GM23338 (cell line): Measurements from ENCODE around the gene PAQR4. TPM values are rescaled to one million over a fixed set of nuclear protein-coding genes. Genes with fewer than 3 reads are reported as not detected.

ENCODE experiments used
- ATAC-seq: fragments of 200-7000 bp; cut with Tn5 transposase; 3 replicates; pipeline ENCODE4 v1.9.1; 2020
- DNase-seq: peaks from one replicate; pipeline ENCODE4 v3.0.0-alpha.2; 2015; ENCODE audit warnings: low spot score
- H2AFZ ChIP-seq: fragments of 200-600 bp; sonication (generic); 2 replicates; pipeline ENCODE4 v1.8.0; 2016; ENCODE audit warnings: antibody characterized with exemption, mild to moderate bottlenecking, moderate library complexity
- H3F3A ChIP-seq: fragments of 200-600 bp; sonication (generic); replicated peaks from 2 replicates; pipeline ENCODE4 v1.8.0; 2017; ENCODE audit warnings: antibody characterized with exemption, mixed run types, low read depth
- H3K27ac ChIP-seq: fragments of 200-600 bp; sonication (generic); 2 replicates; pipeline ENCODE4 v1.6.1; 2016; ENCODE audit warnings: low read depth
- H3K27me3 ChIP-seq: fragments of 200-600 bp; sonication (generic); 2 replicates; pipeline ENCODE4 v1.8.0; 2016; ENCODE audit warnings: mild to moderate bottlenecking, mixed run types, moderate library complexity; ENCODE audit not compliant: insufficient read depth
- H3K36me3 ChIP-seq: fragments of 200-600 bp; sonication (generic); 2 replicates; pipeline ENCODE4 v1.8.0; 2016; ENCODE audit warnings: mild to moderate bottlenecking; ENCODE audit not compliant: insufficient read depth
- H3K4me1 ChIP-seq: fragments of 200-600 bp; sonication (generic); 2 replicates; pipeline ENCODE4 v1.8.0; 2016; ENCODE audit warnings: mild to moderate bottlenecking, moderate library complexity; ENCODE audit not compliant: insufficient read depth
- H3K4me2 ChIP-seq: fragments of 200-600 bp; sonication (generic); 2 replicates; pipeline ENCODE4 v1.7.1; 2017; ENCODE audit warnings: mixed run types
- H3K4me3 ChIP-seq: fragments of 200-600 bp; sonication (generic); 2 replicates; pipeline ENCODE4 v1.6.1; 2016; ENCODE audit warnings: mixed run types
- H3K79me2 ChIP-seq: fragments of 200-600 bp; sonication (generic); replicated peaks from 2 replicates; pipeline ENCODE4 v1.8.0; 2017; ENCODE audit warnings: mild to moderate bottlenecking; ENCODE audit not compliant: insufficient read depth
- H3K9me2 ChIP-seq: fragments of 200-600 bp; sonication (generic); 2 replicates; pipeline ENCODE4 v1.8.0; 2017; ENCODE audit not compliant: insufficient read depth
- H4K20me1 ChIP-seq: fragments of 200-600 bp; sonication (generic); replicated peaks from 2 replicates; pipeline ENCODE4 v1.8.0; 2017; ENCODE audit warnings: mild to moderate bottlenecking; ENCODE audit not compliant: insufficient read depth
- H3K27ac Mint-ChIP-seq: 2 replicates; pipeline ENCODE4 v1.8.0; 2020; ENCODE audit warnings: inconsistent platforms, mild to moderate bottlenecking, moderate library complexity, mixed read lengths
- H3K27me3 Mint-ChIP-seq: 3 replicates; pipeline ENCODE4 v1.8.0; 2022; ENCODE audit warnings: low read depth, mild to moderate bottlenecking, moderate library complexity, mixed read lengths, inconsistent platforms; ENCODE audit not compliant: insufficient read depth, poor library complexity
- H3K36me3 Mint-ChIP-seq: 3 replicates; pipeline ENCODE4 v1.8.0; 2021; ENCODE audit warnings: low read depth, mild to moderate bottlenecking, inconsistent platforms, moderate library complexity, mixed read lengths
- H3K4me1 Mint-ChIP-seq: 3 replicates; pipeline ENCODE4 v1.8.0; 2020; ENCODE audit warnings: mild to moderate bottlenecking, inconsistent platforms, mixed read lengths
- H3K4me3 Mint-ChIP-seq: 3 replicates; pipeline ENCODE4 v1.8.0; 2021; ENCODE audit warnings: moderate library complexity, mild to moderate bottlenecking, inconsistent platforms, mixed read lengths
- H3K9me3 Mint-ChIP-seq: 3 replicates; pipeline ENCODE4 v1.8.0; 2020; ENCODE audit warnings: moderate library complexity, mild to moderate bottlenecking, inconsistent platforms, mixed read lengths
- EZH2phosphoT487 ChIP-seq: fragments of 200-600 bp; sonication (generic); IDR thresholded peaks from one replicate; pipeline ENCODE4 v1.8.1; 2018; ENCODE audit warnings: antibody characterized with exemption; ENCODE audit not compliant: unreplicated experiment
- JUNB ChIP-seq: IDR thresholded peaks from one replicate; pipeline ENCODE4 v1.6.1; 2016; ENCODE audit warnings: antibody characterized with exemption; ENCODE audit not compliant: unreplicated experiment
- STAT1 ChIP-seq: IDR thresholded peaks from one replicate; pipeline ENCODE4 v1.6.1; 2016; ENCODE audit warnings: antibody characterized with exemption; ENCODE audit not compliant: unreplicated experiment
- polyA plus RNA-seq: library from polyadenylated mRNA; unstranded; fragments of >200 nt; fragmentation: Nextera tagmentation; extraction: Ambion mirVana; gene quantifications from 2 replicates; pipeline ENCODE4 v1.2.1, GENCODE V29; 2016
- total RNA-seq: library from RNA; depleted of rRNA; stranded (reverse); fragments of >200 nt; shearing (Covaris generic); gene quantifications from 2 replicates; pipeline ENCODE4 v1.2.3, GENCODE V29; 2014
- TF ChIP-seq, protein P1 (sequence below): IDR thresholded peaks from 2 replicates; pipeline ENCODE4 v1.6.1; 2016; ENCODE audit warnings: antibody characterized with exemption
- TF ChIP-seq, protein P2 (sequence below): fragments of 250-450 bp; sonication (Bioruptor Pico); IDR thresholded peaks from 2 replicates; pipeline ENCODE4 v1.5.0; 2020; ENCODE audit warnings: mild to moderate bottlenecking, moderate library complexity

The PAQR4 gene
- total and polyA plus RNA-seq, 2 experiments from 2014 or later: 7.0 to 29.3 TPM

DNA sequence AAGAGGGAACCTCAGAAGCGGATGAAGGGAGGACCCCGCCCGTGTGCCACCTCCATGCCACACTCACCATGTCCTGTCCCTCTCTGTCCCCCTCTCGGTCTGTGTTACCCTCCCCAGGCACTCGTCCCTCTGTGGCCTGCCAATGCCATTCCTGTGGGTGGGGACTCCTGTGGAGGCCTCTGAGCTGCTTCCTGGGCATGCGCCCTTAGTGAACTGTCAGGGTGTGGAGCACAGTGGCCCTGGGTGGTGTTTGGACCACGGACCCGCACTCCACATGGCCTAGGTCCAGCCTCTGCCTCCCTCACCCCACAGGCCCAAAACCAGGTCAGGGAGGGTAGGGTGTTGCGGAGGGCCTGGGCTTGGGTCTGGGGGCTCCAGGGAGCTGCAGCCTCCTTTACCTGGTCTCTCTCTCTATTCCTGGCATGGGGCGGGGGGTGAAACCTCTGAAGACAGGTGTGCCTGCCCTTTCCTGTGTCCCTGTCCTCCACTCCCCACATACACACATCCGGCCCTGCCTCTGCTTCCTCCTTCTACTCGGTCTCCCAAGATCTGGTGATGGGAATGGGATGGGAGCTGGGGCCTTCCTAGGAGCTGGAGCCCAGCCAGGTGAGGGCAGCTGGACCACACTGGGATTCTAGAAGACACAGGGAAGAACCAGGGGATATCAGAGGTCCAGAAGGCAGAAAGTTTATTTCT, 22.6 kb downstream of the PAQR4 start:
- Histone ChIP-seq H3K27me3 (no peaks in the 10 kb centered on the region), H3K4me1 (peaks cover 31% of the 10 kb centered on the region), H3F3A (no peaks in the 10 kb centered on the region), H3K36me3 (no peaks in the 10 kb centered on the region), H3K79me2 (no peaks in the 10 kb centered on the region), H3K4me2 (no peak overlapping the region), H3K27ac (no peak overlapping the region), H4K20me1 (no peaks in the 10 kb centered on the region), H3K9me2 (no peaks in the 10 kb centered on the region), H2AFZ (no peak overlapping the region), H3K4me3 (no peak overlapping the region)
- Mint-ChIP-seq H3K4me1 (peaks cover 31% of the 10 kb centered on the region), H3K4me3 (no peak overlapping the region), H3K36me3 (no peaks in the 10 kb centered on the region), H3K27me3 (peaks cover 7% of the 10 kb centered on the region), H3K9me3 (no peaks in the 10 kb centered on the region), H3K27ac (no peak overlapping the region)
- no peak for TF ChIP-seq EZH2phosphoT487
- TF ChIP-seq JUNB: no peak
- no peak for TF ChIP-seq STAT1
- TF ChIP-seq, protein P1, sequence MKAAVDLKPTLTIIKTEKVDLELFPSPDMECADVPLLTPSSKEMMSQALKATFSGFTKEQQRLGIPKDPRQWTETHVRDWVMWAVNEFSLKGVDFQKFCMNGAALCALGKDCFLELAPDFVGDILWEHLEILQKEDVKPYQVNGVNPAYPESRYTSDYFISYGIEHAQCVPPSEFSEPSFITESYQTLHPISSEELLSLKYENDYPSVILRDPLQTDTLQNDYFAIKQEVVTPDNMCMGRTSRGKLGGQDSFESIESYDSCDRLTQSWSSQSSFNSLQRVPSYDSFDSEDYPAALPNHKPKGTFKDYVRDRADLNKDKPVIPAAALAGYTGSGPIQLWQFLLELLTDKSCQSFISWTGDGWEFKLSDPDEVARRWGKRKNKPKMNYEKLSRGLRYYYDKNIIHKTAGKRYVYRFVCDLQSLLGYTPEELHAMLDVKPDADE: no peak
- TF ChIP-seq, protein P2, sequence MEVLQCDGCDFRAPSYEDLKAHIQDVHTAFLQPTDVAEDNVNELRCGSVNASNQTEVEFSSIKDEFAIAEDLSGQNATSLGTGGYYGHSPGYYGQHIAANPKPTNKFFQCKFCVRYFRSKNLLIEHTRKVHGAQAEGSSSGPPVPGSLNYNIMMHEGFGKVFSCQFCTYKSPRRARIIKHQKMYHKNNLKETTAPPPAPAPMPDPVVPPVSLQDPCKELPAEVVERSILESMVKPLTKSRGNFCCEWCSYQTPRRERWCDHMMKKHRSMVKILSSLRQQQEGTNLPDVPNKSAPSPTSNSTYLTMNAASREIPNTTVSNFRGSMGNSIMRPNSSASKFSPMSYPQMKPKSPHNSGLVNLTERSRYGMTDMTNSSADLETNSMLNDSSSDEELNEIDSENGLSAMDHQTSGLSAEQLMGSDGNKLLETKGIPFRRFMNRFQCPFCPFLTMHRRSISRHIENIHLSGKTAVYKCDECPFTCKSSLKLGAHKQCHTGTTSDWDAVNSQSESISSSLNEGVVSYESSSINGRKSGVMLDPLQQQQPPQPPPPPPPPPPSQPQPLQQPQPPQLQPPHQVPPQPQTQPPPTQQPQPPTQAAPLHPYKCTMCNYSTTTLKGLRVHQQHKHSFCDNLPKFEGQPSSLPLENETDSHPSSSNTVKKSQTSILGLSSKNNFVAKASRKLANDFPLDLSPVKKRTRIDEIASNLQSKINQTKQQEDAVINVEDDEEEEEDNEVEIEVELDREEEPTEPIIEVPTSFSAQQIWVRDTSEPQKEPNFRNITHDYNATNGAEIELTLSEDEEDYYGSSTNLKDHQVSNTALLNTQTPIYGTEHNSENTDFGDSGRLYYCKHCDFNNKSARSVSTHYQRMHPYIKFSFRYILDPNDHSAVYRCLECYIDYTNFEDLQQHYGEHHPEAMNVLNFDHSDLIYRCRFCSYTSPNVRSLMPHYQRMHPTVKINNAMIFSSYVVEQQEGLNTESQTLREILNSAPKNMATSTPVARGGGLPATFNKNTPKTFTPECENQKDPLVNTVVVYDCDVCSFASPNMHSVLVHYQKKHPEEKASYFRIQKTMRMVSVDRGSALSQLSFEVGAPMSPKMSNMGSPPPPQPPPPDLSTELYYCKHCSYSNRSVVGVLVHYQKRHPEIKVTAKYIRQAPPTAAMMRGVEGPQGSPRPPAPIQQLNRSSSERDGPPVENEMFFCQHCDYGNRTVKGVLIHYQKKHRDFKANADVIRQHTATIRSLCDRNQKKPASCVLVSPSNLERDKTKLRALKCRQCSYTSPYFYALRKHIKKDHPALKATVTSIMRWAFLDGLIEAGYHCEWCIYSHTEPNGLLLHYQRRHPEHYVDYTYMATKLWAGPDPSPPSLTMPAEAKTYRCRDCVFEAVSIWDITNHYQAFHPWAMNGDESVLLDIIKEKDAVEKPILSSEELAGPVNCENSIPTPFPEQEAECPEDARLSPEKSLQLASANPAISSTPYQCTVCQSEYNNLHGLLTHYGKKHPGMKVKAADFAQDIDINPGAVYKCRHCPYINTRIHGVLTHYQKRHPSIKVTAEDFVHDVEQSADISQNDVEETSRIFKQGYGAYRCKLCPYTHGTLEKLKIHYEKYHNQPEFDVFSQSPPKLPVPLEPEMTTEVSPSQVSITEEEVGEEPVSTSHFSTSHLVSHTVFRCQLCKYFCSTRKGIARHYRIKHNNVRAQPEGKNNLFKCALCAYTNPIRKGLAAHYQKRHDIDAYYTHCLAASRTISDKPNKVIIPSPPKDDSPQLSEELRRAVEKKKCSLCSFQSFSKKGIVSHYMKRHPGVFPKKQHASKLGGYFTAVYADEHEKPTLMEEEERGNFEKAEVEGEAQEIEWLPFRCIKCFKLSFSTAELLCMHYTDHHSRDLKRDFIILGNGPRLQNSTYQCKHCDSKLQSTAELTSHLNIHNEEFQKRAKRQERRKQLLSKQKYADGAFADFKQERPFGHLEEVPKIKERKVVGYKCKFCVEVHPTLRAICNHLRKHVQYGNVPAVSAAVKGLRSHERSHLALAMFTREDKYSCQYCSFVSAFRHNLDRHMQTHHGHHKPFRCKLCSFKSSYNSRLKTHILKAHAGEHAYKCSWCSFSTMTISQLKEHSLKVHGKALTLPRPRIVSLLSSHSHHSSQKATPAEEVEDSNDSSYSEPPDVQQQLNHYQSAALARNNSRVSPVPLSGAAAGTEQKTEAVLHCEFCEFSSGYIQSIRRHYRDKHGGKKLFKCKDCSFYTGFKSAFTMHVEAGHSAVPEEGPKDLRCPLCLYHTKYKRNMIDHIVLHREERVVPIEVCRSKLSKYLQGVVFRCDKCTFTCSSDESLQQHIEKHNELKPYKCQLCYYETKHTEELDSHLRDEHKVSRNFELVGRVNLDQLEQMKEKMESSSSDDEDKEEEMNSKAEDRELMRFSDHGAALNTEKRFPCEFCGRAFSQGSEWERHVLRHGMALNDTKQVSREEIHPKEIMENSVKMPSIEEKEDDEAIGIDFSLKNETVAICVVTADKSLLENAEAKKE (CRISPR knock-in tag): no peak
- DNase-seq (no peak), ATAC-seq (no peak)
